ENCODE results near the gene ITFG1.

- no peak for TF ChIP-seq GTF2F1 (IDR thresholded peaks at IDR 0.05; ENCODE audit: borderline replicate concordance, low read depth, low read length)
- peak in 1 of 2 experiments; percentile 39; a peak in 1 of 3 replicates for TF ChIP-seq POLR2A (IDR thresholded peaks at IDR 0.05; ENCODE audit: control extremely low read depth in 1 of 2, low read depth in 2 of 2, low read length in 2 of 2)
- TF ChIP-seq, protein P1, sequence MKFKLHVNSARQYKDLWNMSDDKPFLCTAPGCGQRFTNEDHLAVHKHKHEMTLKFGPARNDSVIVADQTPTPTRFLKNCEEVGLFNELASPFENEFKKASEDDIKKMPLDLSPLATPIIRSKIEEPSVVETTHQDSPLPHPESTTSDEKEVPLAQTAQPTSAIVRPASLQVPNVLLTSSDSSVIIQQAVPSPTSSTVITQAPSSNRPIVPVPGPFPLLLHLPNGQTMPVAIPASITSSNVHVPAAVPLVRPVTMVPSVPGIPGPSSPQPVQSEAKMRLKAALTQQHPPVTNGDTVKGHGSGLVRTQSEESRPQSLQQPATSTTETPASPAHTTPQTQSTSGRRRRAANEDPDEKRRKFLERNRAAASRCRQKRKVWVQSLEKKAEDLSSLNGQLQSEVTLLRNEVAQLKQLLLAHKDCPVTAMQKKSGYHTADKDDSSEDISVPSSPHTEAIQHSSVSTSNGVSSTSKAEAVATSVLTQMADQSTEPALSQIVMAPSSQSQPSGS (IDR thresholded peaks at IDR 0.05; ENCODE audit: low read length), result no peak
- no peak for TF ChIP-seq USF2 (IDR thresholded peaks at IDR 0.05; ENCODE audit: low read length)
- peak; percentile 66 to 77 (median 77) for TF ChIP-seq CTCF (IDR thresholded peaks at IDR 0.05; ENCODE audit: control extremely low read depth in 1 of 3, insufficient read depth in 1 of 3, low read depth in 1 of 3, low read length in 3 of 3)
- no peak for TF ChIP-seq POLR2AphosphoS5 (IDR thresholded peaks at IDR 0.05; ENCODE audit: low read depth, low read length)
- TF ChIP-seq TCF12 (IDR thresholded peaks at IDR 0.05; ENCODE audit: low read depth, low read length), result no peak
These were observed 316.9 kb downstream of the ITFG1 start, which contains the start of gene NETO2 for GRCh38 chr16:47143677-47144558.

All from H1 (cell line).